Measurements from ENCODE around the gene EP300. TPM values are rescaled to one million over a fixed set of nuclear protein-coding genes. Genes with fewer than 3 reads are reported as not detected.

EP300 gene
- total RNA-seq, 1 donor from 2014 or later: 73.7 TPM

GRCh38 chr22:41147722-41148121 lies 55.3 kb downstream of the EP300 start:
- TF ChIP-seq, protein P1, sequence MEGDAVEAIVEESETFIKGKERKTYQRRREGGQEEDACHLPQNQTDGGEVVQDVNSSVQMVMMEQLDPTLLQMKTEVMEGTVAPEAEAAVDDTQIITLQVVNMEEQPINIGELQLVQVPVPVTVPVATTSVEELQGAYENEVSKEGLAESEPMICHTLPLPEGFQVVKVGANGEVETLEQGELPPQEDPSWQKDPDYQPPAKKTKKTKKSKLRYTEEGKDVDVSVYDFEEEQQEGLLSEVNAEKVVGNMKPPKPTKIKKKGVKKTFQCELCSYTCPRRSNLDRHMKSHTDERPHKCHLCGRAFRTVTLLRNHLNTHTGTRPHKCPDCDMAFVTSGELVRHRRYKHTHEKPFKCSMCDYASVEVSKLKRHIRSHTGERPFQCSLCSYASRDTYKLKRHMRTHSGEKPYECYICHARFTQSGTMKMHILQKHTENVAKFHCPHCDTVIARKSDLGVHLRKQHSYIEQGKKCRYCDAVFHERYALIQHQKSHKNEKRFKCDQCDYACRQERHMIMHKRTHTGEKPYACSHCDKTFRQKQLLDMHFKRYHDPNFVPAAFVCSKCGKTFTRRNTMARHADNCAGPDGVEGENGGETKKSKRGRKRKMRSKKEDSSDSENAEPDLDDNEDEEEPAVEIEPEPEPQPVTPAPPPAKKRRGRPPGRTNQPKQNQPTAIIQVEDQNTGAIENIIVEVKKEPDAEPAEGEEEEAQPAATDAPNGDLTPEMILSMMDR (IDR thresholded peaks at IDR 0.05): no peak
- intact Hi-C loops (cut with DNase I): no loop called here
- peaks cover 100% of the 10 kb centered on the region for H3K36me3 ChIP-seq
- no peaks in the 10 kb centered on the region for H3K9me3 ChIP-seq
- H3K4me3 ChIP-seq: no peak overlapping the region
- ATAC-seq: no peak
- H3K27ac ChIP-seq: no peak overlapping the region
- H3K4me1 ChIP-seq: no peaks in the 10 kb centered on the region
- no peak for DNase-seq
- no peaks in the 10 kb centered on the region for H3K27me3 ChIP-seq (ENCODE audit: low read depth)

DNA sequence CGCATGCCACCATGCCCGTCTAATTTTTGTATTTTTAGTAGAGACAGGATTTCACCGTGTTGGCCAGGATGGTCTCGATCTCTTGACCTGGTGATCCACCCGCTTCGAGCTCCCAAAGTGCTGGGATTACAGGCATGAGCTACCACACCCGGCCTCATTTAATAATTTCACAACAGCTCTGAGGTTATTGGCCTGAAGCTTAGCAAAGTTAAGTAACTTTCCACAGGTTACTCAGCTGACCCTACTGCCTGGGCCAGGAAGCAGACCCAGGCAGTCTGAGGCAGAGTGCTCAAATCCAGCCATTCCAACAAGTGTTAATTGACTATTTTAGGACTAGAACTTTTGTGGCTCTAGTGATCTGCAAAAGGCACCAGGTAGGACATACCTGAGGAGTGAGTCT lies 60.5 kb downstream of the EP300 start:
- intact Hi-C loops (cut with DNase I): no loop called here
- no peaks in the 10 kb centered on the region for H3K27me3 ChIP-seq (ENCODE audit: low read depth)
- H3K9me3 ChIP-seq: no peaks in the 10 kb centered on the region
- TF ChIP-seq, protein P1 (IDR thresholded peaks at IDR 0.05): no peak
- DNase-seq: no peak
- H3K4me1 ChIP-seq: no peaks in the 10 kb centered on the region
- no peak overlapping the region for H3K4me3 ChIP-seq
- H3K36me3 ChIP-seq: peaks cover 100% of the 10 kb centered on the region
- no peak for ATAC-seq
- no peak overlapping the region for H3K27ac ChIP-seq

DNA sequence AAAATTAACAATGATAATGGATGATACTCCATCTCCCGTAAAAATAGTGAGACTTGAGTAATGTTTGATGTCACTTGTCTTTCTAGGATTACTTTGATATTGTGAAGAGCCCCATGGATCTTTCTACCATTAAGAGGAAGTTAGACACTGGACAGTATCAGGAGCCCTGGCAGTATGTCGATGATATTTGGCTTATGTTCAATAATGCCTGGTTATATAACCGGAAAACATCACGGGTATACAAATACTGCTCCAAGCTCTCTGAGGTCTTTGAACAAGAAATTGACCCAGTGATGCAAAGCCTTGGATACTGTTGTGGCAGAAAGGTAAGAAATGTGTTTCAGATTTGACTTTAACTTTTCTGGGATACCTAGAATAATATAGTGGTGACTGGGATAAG lies 64.7 kb downstream of the EP300 start:
- intact Hi-C loops (cut with DNase I): no loop called here
- no peak for DNase-seq
- TF ChIP-seq, protein P1 (IDR thresholded peaks at IDR 0.05): no peak
- no peak for ATAC-seq
- peaks cover 100% of the 10 kb centered on the region for H3K36me3 ChIP-seq
- no peak overlapping the region for H3K27ac ChIP-seq
- H3K4me3 ChIP-seq: no peak overlapping the region
- H3K27me3 ChIP-seq (ENCODE audit: low read depth): no peaks in the 10 kb centered on the region
- H3K9me3 ChIP-seq: no peaks in the 10 kb centered on the region
- no peaks in the 10 kb centered on the region for H3K4me1 ChIP-seq

GRCh38 chr22:41169157-41169556 lies 76.8 kb downstream of the EP300 start:
- Histone ChIP-seq H3K4me3 (no peak overlapping the region), H3K27ac (no peak overlapping the region), H3K9me3 (no peaks in the 10 kb centered on the region), H3K36me3 (peaks cover 99% of the 10 kb centered on the region), H3K4me1 (no peaks in the 10 kb centered on the region), H3K27me3 (ENCODE audit: low read depth) (no peaks in the 10 kb centered on the region)
- no peak for DNase-seq
- intact Hi-C loops (cut with DNase I): no loop called here
- ATAC-seq: no peak
- TF ChIP-seq, protein P1 (IDR thresholded peaks at IDR 0.05): no peak

- intact Hi-C loops (cut with DNase I): no loop called here
- Histone ChIP-seq H3K27ac (peak overlapping the region; percentile 50), H3K27me3 (ENCODE audit: low read depth) (no peaks in the 10 kb centered on the region), H3K4me3 (no peak overlapping the region), H3K36me3 (peaks cover 99% of the 10 kb centered on the region), H3K4me1 (no peaks in the 10 kb centered on the region), H3K9me3 (no peaks in the 10 kb centered on the region)
- TF ChIP-seq, protein P1 (IDR thresholded peaks at IDR 0.05): no peak
- peak; percentile 84 to 90 for ATAC-seq
- DNase-seq: no peak
Measured at GRCh38 chr22:41171996-41172395, 79.6 kb downstream of the EP300 start.

DNA sequence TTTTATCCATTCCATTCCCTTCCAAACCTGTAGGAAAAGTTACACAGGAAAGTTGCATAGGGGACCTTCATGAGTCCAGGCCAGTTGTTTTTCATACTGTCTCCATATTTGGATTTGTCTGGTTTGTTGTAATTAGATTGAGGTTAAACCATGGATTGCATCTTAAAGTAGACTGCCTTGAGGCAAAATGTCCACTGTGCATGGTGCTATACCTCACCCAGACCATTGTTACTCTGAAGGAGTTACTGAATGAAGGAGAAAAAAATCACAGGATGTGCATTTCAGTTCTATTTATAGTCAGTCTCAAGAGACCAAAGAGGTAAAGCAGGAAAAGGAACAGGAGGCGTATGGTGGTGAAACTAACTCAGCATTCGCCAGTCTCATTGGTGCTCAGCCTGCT lies 83.2 kb downstream of the EP300 start:
- Histone ChIP-seq H3K4me1 (no peaks in the 10 kb centered on the region), H3K9me3 (no peaks in the 10 kb centered on the region), H3K36me3 (peaks cover 96% of the 10 kb centered on the region), H3K4me3 (no peak overlapping the region), H3K27me3 (ENCODE audit: low read depth) (no peaks in the 10 kb centered on the region), H3K27ac (no peak overlapping the region)
- ATAC-seq (peak in 1 of 2 donors; percentile 21), DNase-seq (no peak)
- TF ChIP-seq, protein P1 (IDR thresholded peaks at IDR 0.05): no peak
- intact Hi-C loops (cut with DNase I): no loop called here

Measured in lower lobe of right lung (tissue), 2 donors.